ENCODE results near the gene FDXR.

Gene FDXR

DNA sequence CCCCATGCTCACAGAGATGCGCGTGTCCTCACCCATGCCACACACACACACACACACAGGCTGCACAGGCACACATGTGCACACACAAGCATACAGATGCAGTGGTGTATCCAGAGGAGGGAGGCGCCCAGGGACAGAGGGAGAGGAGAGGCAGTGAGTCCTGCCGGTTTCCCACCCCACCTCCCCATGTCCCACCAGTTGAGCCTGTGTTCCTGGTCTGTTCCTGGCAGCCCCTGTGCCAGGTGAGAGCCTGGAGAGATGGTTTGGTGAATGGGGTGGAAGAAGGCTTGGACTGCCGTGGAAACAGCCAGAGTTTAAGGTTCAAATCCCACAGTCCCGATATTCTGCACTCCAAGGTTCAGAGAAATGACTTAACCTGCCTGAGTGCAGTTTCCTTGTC, 30.9 kb upstream of the FDXR start:
- CTCF ChIA-PET: no interaction called here
- DNase-seq (ENCODE audit: extremely low spot score): no peak
- POLR2A ChIA-PET: interaction anchor here (4.6 kb wide), 1 partner anchor 31 kb away, joined by 36 read pairs; the partner anchor contains the start of gene FDXR
- TF ChIP-seq FOXA1 (IDR thresholded peaks at IDR 0.05): no peak
- TF ChIP-seq NFRKB (IDR thresholded peaks at IDR 0.05): no peak
- no peak for TF ChIP-seq ARNT (IDR thresholded peaks at IDR 0.05)
- TF ChIP-seq SUZ12 (IDR thresholded peaks at IDR 0.05): no peak
- no peak for TF ChIP-seq FOXM1 (IDR thresholded peaks at IDR 0.05; ENCODE audit: borderline replicate concordance)
- TF ChIP-seq ZNF384 (IDR thresholded peaks at IDR 0.05): no peak

DNA sequence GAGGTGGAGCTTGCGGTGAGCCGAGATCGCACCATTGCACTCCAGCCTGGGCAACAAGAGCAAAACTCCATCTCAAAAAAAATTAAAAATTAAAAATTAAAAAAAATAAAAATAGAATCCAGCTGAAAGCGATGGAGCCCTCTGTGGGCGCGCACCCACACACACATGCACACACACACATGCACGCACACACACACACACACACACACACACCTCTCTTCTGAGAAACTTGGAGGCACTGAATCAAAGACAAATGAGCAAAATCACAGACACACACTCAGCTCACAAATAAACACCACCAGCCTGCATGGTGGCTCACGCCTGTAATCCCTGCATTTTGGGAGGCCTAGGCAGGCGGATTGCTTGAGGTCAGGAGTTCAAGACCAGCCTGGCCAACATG, 30.2 kb upstream of the FDXR start:
- ChIA-PET POLR2A (interaction anchor here (4.6 kb wide), 1 partner anchor 30 kb away, joined by 36 read pairs; the partner anchor contains the start of gene FDXR), CTCF (no interaction called here)
- no peak for DNase-seq (ENCODE audit: extremely low spot score)
- TF ChIP-seq SP1 (IDR thresholded peaks at IDR 0.05): no peak
- TF ChIP-seq, protein P1, sequence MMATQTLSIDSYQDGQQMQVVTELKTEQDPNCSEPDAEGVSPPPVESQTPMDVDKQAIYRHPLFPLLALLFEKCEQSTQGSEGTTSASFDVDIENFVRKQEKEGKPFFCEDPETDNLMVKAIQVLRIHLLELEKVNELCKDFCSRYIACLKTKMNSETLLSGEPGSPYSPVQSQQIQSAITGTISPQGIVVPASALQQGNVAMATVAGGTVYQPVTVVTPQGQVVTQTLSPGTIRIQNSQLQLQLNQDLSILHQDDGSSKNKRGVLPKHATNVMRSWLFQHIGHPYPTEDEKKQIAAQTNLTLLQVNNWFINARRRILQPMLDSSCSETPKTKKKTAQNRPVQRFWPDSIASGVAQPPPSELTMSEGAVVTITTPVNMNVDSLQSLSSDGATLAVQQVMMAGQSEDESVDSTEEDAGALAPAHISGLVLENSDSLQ (IDR thresholded peaks at IDR 0.05): no peak
- no peak for TF ChIP-seq FOXM1 (IDR thresholded peaks at IDR 0.05; ENCODE audit: borderline replicate concordance)
- TF ChIP-seq SUZ12 (IDR thresholded peaks at IDR 0.05): no peak
- no peak for TF ChIP-seq L3MBTL2 (conservative IDR thresholded peaks at IDR 0.05)
- TF ChIP-seq ELF4 (IDR thresholded peaks at IDR 0.05): no peak
- TF ChIP-seq ZNF384 (IDR thresholded peaks at IDR 0.05): no peak
- TF ChIP-seq HDGF (IDR thresholded peaks at IDR 0.05; ENCODE audit: borderline replicate concordance): no peak
- no peak for TF ChIP-seq CTBP1 (IDR thresholded peaks at IDR 0.05; ENCODE audit: borderline replicate concordance)
- no peak for TF ChIP-seq TARDBP (IDR thresholded peaks at IDR 0.05)
- no peak for TF ChIP-seq NFRKB (IDR thresholded peaks at IDR 0.05)
- TF ChIP-seq ARNT (IDR thresholded peaks at IDR 0.05): no peak
- no peak for TF ChIP-seq FOXK2 (IDR thresholded peaks at IDR 0.05)
- TF ChIP-seq LEF1 (IDR thresholded peaks at IDR 0.05; ENCODE audit: borderline replicate concordance): no peak
- no peak for TF ChIP-seq BHLHE40 (IDR thresholded peaks at IDR 0.05; ENCODE audit: borderline replicate concordance)

DNA sequence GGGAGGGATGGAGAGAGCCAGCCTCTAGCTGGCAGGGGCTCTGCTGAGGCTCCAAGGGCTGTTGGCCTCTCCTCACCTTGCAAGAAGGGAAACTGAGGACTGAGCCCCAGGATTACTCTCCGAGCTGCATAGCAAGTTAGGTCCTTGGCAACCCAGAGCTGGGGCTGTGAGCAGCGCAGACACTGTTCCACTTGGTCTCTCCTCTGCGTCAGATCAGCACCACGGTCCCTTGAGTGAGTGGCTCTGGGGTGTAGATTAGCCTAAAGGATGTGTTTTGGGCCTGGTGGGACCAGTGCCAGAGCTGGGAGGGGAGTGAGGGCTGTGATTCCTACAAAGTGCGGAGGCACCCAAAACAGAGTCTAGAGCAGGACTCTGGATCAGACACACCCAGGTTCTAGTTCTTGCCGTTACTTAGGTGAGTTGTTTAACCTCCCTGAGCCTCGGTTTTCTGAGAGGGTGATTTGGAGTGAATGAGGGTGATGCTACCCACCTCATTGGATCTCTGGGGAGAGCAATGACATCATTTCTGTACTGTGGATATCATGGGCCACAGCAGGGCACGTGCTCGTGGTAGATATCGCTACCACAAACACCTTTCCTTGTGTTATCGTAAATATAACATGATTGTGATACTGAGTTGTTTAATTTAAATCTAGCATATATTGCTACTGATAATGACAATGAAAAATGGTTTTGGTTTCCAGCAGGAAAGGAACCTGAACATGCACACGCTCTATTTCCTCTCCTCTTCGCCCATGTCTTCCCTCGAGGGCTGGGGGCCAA, 28.8 kb upstream of the FDXR start:
- POLR2A ChIA-PET: interaction anchor here (4.3 kb wide), 1 partner anchor 29 kb away, joined by 26 read pairs; the partner anchor contains the start of gene FDXR
- no peak for DNase-seq (ENCODE audit: extremely low spot score)
- no peak for TF ChIP-seq TARDBP (IDR thresholded peaks at IDR 0.05)
- CTCF ChIA-PET: no interaction called here

DNA sequence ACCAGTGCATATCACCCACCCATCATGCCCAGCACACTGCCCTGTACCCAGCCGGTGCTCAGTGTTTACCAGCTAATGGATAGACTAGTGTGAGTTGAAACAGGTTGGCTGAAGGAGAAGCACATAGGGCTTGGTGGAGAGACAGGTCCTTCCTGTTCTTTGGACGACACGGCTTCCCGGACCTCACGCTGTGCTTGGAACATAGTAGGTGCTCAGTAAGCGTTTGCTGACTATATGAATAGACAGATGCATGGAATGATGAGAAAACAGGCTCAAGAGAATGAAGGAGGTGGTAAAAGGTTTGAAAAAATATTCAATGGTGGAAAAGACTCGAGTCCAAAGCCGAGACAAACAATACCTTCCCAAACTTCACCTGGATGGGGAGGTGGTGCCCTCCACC, 27.4 kb upstream of the FDXR start:
- ChIA-PET POLR2A (interaction anchor here (4.3 kb wide), 1 partner anchor 28 kb away, joined by 26 read pairs; the partner anchor contains the start of gene FDXR), CTCF (no interaction called here)
- TF ChIP-seq HDGF (IDR thresholded peaks at IDR 0.05; ENCODE audit: borderline replicate concordance) (no peak), FOXK2 (IDR thresholded peaks at IDR 0.05) (no peak), L3MBTL2 (conservative IDR thresholded peaks at IDR 0.05) (no peak), ARNT (IDR thresholded peaks at IDR 0.05) (no peak), FOXM1 (IDR thresholded peaks at IDR 0.05; ENCODE audit: borderline replicate concordance) (no peak), SP1 (IDR thresholded peaks at IDR 0.05) (no peak), BHLHE40 (IDR thresholded peaks at IDR 0.05; ENCODE audit: borderline replicate concordance) (no peak), CTBP1 (IDR thresholded peaks at IDR 0.05; ENCODE audit: borderline replicate concordance) (no peak), LEF1 (IDR thresholded peaks at IDR 0.05; ENCODE audit: borderline replicate concordance) (no peak), ZNF384 (IDR thresholded peaks at IDR 0.05) (no peak), TARDBP (IDR thresholded peaks at IDR 0.05) (no peak)
- TF ChIP-seq, protein P1 (IDR thresholded peaks at IDR 0.05): no peak
- DNase-seq (ENCODE audit: extremely low spot score): no peak

DNA sequence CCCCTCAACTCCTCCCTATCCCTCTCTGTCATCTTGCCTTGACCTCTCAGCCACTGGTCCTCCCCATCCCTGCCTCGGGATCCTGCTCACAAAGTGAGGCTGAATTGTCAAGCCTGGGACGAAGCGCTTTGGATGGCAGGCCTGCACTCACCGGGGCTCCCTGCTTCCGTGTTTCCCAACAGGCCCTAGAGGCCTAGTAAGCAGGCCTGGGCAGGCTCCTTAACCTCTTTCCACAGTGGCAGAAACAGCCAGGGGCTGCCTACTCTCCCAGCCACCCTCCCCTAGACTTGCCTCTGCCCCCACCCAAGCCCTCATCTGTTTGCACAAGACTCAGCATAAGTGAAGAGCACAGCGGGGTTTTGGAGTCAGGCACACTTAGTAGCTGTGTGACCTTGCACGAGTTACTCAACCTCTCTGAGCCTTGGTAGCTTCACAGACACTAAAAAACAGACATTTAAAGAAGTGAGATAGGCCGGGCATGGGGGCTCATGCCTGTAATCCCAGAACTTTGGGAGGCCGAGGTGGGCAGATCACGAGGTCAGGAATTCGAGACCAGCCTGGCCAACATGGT, 25.7 kb upstream of the FDXR start:
- CTCF ChIA-PET: no interaction called here

DNA sequence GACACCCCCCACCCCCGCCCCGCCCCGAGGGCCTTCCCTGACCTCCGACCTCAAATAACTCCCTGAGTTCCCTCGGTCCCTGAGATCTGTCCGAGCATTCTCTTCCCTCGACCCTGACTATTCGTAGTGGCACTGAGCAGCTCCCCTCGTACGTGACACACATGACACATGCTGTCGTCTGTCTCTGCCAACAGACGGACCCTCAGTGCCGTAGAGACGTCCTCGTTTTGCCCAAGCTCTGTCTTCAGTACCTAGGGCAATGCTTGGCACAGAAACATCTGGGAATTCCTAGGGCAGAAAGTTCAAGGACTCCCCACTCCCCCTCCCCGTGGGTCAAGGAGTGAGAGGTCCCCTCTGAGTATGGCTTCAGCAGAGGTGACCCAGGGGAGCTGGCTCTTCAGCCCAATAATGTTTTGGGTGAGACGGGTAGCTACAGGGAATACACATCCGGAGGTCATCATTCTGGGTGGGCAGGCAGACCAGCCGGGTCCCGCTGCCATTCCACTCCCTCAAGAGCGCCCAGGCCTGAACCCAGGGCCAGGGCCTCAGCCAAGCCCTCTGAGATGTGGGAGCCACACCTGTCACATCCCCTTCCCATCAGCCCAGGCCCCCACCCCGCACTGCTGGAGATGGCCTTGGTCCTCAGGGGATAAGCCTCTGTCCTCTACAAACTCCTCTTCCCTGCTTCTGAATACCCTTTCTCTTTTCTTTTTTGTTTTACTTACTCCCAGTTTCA, 21.3 kb upstream of the FDXR start:
- no peak for TF ChIP-seq BHLHE40 (IDR thresholded peaks at IDR 0.05; ENCODE audit: borderline replicate concordance)
- no peak for TF ChIP-seq L3MBTL2 (conservative IDR thresholded peaks at IDR 0.05)
- TF ChIP-seq FOXK2 (IDR thresholded peaks at IDR 0.05): no peak
- no peak for TF ChIP-seq ELF4 (IDR thresholded peaks at IDR 0.05)
- TF ChIP-seq NFRKB (IDR thresholded peaks at IDR 0.05): no peak
- TF ChIP-seq LEF1 (IDR thresholded peaks at IDR 0.05; ENCODE audit: borderline replicate concordance): no peak
- no peak for TF ChIP-seq SP1 (IDR thresholded peaks at IDR 0.05)
- TF ChIP-seq, protein P1 (IDR thresholded peaks at IDR 0.05): no peak
- no peak for TF ChIP-seq HDGF (IDR thresholded peaks at IDR 0.05; ENCODE audit: borderline replicate concordance)
- no peak for TF ChIP-seq ARNT (IDR thresholded peaks at IDR 0.05)
- no peak for TF ChIP-seq FOXA1 (IDR thresholded peaks at IDR 0.05)
- TF ChIP-seq CTBP1 (IDR thresholded peaks at IDR 0.05; ENCODE audit: borderline replicate concordance): no peak
- no peak for TF ChIP-seq ZNF384 (IDR thresholded peaks at IDR 0.05)
- TF ChIP-seq FOXM1 (IDR thresholded peaks at IDR 0.05; ENCODE audit: borderline replicate concordance): no peak
- TF ChIP-seq SUZ12 (IDR thresholded peaks at IDR 0.05): no peak
- TF ChIP-seq TARDBP (IDR thresholded peaks at IDR 0.05): no peak
- ChIA-PET POLR2A (interaction anchor here (1.3 to 2.0 kb wide), 2 partner anchors 20 to 21 kb away, joined by 4 to 5 read pairs; no protein-coding TSS in a partner anchor), CTCF (interaction anchor here (1.0 kb wide), 1 partner anchor 21 kb away, joined by 3 read pairs; no protein-coding TSS in a partner anchor)
- no peak for DNase-seq (ENCODE audit: extremely low spot score)

More for the DNA sequence above, 25.7 kb upstream of the FDXR start:
- TF ChIP-seq TARDBP (IDR thresholded peaks at IDR 0.05): no peak
- no peak for TF ChIP-seq FOXA1 (IDR thresholded peaks at IDR 0.05)
- no peak for TF ChIP-seq LEF1 (IDR thresholded peaks at IDR 0.05; ENCODE audit: borderline replicate concordance)
- TF ChIP-seq SP1 (IDR thresholded peaks at IDR 0.05): no peak
- POLR2A ChIA-PET: interaction anchor here (4.3 kb wide), 1 partner anchor 26 kb away, joined by 26 read pairs; the partner anchor contains the start of gene FDXR
- no peak for DNase-seq (ENCODE audit: extremely low spot score)
